Measurements from ENCODE around the gene RTN1. TPM values are rescaled to one million over a fixed set of nuclear protein-coding genes. Genes with fewer than 3 reads are reported as not detected.

RTN1 gene
- total and polyA plus RNA-seq, 2 of the 8 experiments (the other 6 are each of a cell fraction or from before 2014, with no cell fraction given): 2.8 to 4.9 TPM

- no peak for TF ChIP-seq FOSL1 (IDR thresholded peaks at IDR 0.05; ENCODE audit: insufficient read depth, low read depth, low read length)
Observed at GRCh38 chr14:59920378-59920683, 49.8 kb upstream of the RTN1 start (continued).

Data from H1 (cell line).